GM12873 (cell line): ENCODE data around the gene FHOD1.
A peak's percentile ranks its signal among the peaks of the same experiment; 100 is the strongest.

Experiments
- CTCF ChIP-seq: IDR thresholded peaks from 2 replicates; pipeline ENCODE4 v1.5.1; 2012; ENCODE audit warnings: low read depth, mild to moderate bottlenecking, moderate library complexity, low read length, control low read depth; ENCODE audit not compliant: insufficient read depth; ENCODE audit errors: missing control alignments

Gene FHOD1

GRCh38 chr16:67270931-67271338, 23.7 kb upstream of the FHOD1 start:
- no peak for TF ChIP-seq CTCF

DNA sequence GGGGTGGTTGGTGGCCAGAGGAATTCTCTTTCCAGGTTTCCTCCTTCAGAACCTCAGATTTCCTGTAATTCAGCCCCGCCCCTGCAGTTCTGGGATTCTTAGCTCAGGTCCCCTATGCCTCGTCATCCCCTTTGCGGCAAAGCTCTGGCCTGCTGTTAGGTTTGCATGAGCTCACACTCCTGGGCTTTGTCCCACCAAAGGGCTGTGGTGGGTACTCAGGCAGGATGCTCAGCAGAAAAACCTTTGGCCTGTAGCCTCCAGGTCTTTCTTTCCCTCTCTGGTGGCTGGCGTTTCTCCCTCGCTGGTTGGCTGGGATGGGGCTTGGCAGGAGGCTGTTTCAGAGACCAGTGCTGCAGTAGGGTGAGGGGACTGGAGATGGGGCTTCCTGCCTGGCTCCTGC, 22.5 kb upstream of the FHOD1 start:
- no peak for TF ChIP-seq CTCF

DNA sequence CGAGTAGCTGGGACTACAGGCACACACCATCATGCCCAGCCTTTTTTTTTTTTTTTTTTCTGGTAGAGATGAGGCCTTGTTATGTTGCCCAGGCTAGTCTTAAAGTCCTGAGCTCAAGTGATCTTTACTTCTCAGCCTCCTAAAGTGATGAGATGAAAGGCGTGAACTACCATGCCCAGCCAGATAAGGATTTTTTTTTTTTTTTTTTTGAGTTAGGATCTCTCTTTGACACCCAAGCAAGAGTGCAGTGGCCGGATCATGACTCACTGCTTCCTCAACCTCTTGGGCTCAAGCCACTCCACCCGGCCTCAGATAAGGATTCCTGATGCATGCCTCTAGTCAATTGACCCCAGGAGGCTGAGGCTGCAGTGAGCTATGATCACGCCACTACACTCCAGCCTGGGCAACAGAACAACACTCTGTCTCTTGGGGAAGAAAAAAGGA, 20.9 kb upstream of the FHOD1 start:
- TF ChIP-seq CTCF, result no peak

- TF ChIP-seq CTCF, result no peak
Observed at GRCh38 chr16:67265834-67266233, 18.6 kb upstream of the FHOD1 start.

DNA sequence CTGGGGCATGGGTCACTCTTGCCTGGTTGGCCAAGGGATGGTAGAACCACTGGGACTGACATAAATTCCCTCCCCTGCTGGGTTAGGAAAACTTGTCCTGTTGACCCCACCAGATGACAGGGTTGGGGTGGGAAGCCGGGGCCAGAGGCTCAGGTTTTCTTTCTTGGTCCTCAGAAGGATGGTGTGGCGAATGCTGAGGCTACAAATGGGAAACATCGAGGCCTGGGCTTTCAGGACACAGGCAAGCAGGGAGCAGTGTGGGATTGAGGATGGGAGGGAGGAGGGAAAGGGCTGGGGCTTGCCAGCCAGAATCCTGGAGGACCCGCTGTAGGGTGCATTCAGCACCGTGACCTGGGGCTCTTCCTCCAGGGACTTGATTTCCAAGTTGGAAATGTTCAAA, 17.6 kb upstream of the FHOD1 start:
- no peak for TF ChIP-seq CTCF

DNA sequence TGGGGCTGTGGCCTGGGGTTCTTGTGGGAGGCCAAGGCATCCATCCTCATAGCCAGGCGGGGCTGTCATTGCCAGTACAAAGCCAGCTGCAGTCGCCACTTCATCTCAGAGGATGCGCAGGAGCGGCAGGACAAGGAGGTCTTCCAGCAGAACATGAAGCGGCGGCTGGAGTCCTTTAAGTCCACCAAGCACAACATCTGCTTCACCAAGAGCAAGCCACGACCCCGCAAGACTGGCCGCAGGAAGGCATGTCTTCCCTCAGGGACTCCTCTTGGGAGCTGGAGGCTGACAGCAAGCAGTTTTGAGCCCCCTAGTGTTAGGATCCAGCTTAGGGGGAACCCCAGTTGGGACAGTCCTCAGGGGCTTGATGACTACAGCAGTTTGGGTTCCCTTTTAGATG, 17.0 kb upstream of the FHOD1 start:
- TF ChIP-seq CTCF, result peak; percentile 33

- no peak for TF ChIP-seq CTCF
Observed at GRCh38 chr16:67263201-67263600, 15.9 kb upstream of the FHOD1 start.
